Suppressor macrophage treated with lipopolysaccharide for 4 hours (primary cell): ENCODE results near the gene RPL26.
A peak's percentile ranks its signal among the peaks of the same experiment; 100 is the strongest.
"Not testable (repeated sequence)": the region's sequence is repeated elsewhere in the genome, so short reads cannot be mapped to it uniquely, and the experiment has no call there.

ENCODE experiments used
- DNase-seq: peaks from one replicate; pipeline ENCODE4 v3.0.0-alpha.2; 2020

Gene RPL26

GRCh38 chr17:8383143-8383822, at the start of gene RPL26:
Gene RPL26 (minus strand): TSS chr17:8383193. CDS start chr17:8382310, 883 bp downstream.
- DNase-seq = peak; percentile 99

DNA sequence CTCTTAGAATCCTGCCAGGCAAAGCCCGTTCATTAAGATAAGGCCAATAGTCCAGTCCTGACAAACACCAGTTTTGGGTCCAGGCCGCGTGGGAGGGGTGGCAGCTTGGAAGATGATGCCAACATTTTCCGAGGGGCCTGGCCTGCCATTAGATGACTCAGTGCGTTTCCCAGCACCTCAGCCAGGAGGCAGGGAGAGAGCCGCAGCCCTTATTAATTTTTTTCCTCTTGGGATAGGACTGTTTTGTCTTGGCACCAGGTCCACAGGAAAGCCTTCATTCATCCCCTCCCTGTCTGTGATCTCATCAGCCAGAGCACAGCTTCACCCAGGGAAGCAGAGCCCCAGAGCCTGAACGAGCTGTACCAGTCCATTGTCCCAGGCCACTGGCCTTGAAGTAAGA, 48.0 kb upstream of the RPL26 start:
- no peak for DNase-seq

GRCh38 chr17:8426802-8427201, 43.8 kb upstream of the RPL26 start:
- DNase-seq = no peak

DNA sequence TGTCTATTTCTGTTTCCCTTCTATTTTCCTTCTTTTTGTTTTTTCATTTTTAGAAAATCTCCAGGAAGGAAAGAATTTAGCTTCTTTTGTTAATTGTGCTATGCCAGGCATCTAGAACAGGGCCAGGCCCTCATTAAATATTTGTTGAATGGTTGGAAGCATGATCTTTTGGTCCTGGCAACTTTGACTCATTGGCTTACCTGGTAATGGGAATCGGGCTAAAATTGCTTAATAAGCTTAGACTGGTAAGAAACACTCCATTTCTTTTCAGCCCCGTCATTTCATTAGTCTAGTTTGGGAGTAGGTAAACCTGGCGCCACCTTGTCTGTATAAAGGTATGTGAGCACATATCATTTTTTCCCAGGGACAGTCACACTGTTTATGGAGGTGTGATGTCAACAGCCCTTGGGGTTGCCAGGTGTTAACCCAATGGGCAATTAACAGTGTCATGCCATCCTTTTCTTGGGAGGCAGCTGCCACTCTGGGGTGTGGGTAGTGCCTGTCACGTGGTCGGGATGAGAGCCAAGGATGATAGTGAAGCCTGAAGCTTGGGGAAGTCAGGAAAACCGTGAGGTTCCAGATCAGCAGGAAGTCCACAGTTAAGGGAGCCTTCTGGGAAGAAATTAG, 43.2 kb upstream of the RPL26 start:
- no peak for DNase-seq

- DNase-seq = peak; percentile 46
These were observed 38.6 kb upstream of the RPL26 start for GRCh38 chr17:8421571-8421970.

DNA sequence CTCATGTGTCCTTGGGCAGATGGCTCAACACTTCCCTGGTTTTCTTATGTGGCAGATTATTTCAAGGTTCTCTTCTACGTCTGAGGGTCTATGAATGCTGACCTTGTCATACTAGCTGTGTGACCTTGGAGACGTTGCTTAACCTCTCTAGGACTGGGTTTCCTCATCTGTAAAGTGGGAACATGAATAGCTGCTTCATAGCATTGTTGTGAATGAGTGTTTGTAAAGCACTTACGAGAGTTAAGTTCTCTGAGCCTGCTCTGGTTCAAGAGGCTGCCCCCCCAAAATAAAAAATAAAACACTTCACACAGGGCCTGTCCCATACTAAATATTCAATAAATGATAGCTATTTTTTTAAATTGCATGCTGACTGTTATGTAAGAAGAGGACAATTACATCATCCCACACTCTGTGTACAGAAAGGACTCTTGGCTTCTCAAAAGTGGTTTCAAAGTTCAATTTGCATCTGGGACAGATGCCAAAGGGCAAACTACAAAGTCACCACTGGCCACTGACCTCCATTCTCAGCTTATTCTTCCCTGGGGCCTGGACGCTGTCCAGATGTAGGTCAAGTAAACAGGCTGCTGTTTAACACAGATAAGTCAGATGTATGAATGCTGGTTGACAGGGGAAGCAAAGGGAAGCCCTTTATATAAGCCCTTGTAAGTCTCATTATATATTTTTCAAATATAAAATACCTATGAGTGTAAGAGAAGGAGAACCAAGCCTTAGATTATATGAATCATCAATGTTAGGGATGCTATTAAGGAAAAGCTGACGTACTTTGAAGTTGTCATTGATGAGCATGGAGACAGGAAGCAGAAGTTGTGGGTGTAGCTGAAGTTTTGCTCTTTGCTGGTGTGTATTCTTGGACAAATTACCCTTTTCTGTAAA, 37.3 kb upstream of the RPL26 start:
- peak; percentile 86 for DNase-seq

DNA sequence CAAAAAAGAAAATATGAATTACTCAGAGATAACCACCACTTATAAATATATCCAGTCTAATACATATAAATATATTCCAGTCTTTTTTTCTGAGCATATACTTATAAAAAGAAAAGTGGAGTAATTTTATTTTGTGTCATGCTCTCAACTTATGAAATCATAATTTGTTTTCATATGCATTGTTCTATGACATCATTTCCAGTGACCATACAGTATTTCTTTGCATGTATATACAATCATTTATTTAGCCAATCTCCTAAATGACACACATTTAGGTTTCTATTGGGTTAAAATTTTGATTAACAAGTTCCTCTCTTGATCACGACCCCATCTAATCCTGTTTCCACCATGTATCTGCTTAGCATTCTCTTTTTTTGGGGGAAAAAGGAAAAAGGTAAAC, 36.3 kb upstream of the RPL26 start:
- DNase-seq = peak; percentile 19

- DNase-seq = no peak
These were observed 35.5 kb upstream of the RPL26 start for GRCh38 chr17:8418471-8418870.

GRCh38 chr17:8417806-8418205, 34.8 kb upstream of the RPL26 start:
- peak; percentile 78 for DNase-seq

- no peak for DNase-seq
These were observed 30.9 kb upstream of the RPL26 start for GRCh38 chr17:8413938-8414337.

DNA sequence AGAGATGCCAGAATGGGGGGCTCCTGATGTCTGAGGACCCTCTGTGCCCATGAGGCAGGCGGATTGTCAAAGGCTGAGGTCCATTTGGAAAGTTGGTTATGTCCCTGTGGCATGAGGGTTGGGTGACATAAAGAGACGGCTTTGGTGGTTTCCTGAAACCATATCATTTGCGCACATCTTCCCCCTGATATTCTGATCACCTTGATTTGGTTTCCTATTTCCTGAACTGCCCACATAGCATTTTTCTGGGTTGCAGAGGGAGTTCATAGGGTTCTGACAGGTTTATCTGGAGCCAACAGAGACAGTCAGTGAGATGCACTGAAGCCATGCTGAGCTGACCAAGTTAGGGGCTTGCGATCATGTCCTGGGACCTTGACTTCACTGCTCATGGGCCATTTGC, 30.3 kb upstream of the RPL26 start:
- no peak for DNase-seq

DNA sequence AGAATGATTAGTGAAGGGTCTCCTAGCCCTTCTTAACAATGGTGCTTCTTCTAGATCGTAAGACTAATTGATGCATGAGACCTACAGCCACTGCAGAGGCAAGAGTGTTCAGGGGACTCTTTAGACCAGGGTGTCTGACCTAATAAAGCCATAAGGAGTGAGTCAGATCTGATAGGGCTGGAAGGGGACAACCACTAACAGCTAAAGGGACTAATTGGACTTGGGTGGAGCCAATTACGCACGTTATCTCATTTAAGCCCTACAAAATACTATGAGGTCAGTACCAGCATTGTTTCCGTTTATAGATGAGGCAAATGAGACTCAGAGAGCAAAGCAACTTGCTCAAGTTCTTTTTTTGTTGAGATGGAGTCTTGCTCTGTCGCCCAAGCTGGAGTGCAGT, 29.1 kb upstream of the RPL26 start:
- DNase-seq = no peak

DNA sequence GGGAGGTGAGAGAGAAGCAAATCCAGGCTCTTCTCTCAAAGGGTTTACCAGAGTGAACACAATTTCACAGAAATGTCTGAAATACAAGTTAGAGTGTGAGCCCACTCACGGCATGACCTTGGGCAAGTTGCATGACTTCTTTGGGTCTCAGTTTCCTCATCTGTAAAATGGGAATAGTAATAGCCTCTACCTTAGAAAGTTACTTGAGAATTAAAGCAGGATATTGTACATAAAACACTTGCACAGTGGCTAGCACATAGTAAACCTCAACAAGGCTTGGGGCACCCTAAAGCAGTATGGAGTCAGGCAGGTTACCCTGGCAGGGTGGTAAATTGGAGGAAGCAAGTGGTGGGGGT, 27.9 kb upstream of the RPL26 start:
- no peak for DNase-seq

- DNase-seq = peak; percentile 94
These were observed 27.2 kb upstream of the RPL26 start for GRCh38 chr17:8409966-8410882.

- DNase-seq = no peak
These were observed 25.4 kb upstream of the RPL26 start for GRCh38 chr17:8408371-8408770.

DNA sequence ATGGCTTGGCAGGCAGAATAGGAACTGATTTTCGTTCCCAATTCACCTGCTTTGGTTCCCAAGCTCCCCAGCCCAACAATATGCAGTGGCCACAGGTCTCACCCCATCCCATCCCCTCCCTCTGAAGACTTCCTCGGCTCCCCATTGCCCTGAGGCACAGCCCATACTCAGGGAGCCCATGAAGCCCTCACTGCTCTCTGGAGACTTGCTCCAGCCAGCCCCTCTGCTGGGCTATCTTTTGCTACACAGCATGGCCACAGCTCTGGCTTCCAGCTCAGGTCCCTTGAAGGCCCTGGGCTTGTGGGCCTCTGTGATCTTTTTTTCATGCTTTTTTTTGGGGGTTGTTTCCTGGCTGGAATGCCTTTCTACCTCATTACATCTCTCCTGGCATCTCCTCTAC, 23.2 kb upstream of the RPL26 start:
- no peak for DNase-seq

DNA sequence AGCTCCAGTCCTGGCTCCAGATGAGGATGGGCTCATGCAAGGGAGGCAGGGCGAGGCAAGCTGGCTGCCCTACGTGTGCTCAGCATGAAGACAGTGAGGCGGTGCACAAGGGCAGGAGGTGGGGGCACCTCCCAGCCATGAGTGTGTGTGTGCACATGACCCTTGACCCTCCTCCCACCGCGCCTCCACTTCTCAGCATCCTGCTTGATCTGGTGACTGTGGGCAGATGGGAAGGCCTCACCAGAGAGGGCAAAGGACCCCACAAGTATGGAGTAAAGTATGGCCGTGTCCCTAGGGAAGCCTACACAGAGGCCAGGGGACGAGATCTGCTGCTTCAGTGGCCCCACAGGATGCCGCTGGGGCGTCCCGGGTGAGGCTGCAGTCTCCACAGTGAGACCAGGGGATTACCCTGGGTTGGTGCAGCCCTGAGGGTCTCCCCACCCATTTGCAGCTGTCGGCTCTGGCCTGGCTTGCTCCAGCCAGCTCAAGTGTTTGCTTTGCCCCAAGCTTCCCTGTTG, 22.6 kb upstream of the RPL26 start:
- DNase-seq = no peak

DNA sequence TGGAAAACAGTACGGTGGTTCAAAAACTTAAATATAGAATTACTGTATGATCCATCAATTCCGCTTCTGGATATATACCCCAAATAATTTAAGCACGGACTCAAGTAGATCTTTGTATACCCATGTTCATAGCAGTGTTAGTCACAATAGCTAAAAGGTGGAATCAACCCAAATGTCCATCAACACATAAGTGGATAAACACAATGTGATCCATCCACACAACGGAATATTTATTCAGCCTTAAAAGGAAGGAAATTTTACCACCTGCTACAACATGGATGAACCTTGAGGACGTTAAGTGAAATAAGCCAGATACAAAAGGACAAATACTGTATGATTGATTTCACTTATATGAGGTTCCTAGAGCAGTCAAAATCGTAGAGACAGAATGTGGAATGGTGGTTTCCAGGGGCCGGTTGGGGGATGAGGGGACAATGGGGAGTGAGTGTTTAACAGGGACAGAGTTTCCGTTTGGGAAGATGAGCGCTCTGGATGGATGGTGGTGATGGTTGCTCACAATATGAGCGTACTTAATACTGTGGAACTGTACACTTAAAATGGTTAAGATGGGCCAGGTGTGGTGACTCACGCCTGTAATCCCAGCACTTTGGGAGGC, 20.0 kb upstream of the RPL26 start:
- no peak for DNase-seq

GRCh38 chr17:8401107-8401506, 18.1 kb upstream of the RPL26 start:
- no peak for DNase-seq

DNA sequence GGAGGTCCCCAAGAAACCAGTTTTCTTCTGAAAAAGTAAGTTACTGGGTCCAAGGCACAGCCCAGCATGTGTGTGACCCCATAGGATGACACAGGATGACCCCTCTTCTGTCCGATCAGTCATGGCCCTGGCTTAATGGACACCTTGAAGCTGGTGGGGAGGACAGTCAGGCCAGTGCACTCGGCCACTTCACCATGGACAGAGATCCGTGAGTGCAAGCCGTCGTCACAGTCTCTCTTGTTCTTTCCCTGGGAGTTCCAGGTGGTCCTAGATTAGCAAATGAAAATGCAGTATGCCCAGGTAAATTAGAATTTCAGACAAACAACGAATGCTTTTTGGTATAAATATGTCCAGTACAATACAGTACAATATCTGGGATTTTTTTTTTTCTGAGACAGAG, 16.0 kb upstream of the RPL26 start:
- DNase-seq = no peak

DNA sequence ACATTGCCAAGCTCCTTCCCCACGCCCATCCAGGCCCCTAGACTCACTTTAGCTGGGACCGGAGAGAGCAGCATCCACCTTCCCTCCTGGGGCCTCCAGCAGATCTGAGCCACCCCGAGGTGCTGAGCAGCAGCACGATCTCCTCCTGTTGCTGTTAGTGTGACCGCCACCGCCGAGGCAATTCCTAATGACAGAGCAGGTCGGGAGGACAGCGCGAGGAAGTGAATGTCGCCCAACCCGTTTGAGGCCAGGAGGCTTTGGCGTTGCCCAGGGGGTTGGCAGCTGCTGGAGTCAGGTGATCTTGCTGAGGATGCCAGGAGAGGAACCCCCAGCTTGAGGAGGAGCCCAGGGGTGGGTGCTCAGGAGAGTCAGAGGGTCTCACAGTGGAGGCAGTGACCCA, 14.6 kb upstream of the RPL26 start, which contains the start of gene RNF222:
Gene RNF222, minus strand, starts transcription at position 192 of the 400 bp plus-strand sequence. CDS start 4,366 bp downstream, outside the sequence.
- DNase-seq = no peak

DNA sequence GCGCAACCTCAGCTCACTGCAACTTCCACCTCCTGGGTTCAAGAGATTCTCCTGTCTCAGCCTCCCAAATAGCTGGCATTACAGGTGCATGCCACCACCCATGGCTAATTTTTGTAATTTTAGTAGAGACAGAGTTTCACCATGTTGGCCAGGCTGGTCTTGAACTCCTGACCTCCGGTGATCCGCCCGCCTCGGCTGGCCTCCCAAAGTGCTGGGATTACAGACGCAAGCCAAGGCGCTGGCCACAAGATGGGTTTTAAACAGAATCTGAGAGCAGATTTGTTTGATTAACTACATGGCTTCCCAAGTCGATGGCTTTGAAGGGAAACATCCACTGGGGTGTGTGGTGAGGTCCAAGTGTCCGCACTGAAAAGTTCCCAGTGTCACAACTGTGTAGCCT, 11.5 kb upstream of the RPL26 start:
- not testable (repeated sequence) for DNase-seq
